ENCODE data around the gene STOML2.
A peak's percentile ranks its signal among the peaks of the same experiment; 100 is the strongest.

Gene STOML2

GRCh38 chr9:35115680-35116538, 13.0 kb upstream of the STOML2 start, which contains the start of gene ATOSB:
Gene ATOSB, minus strand, starts transcription at chr9:35115862. Its CDS starts 7,588 bp downstream, at chr9:35108274.
- Histone ChIP-seq H3K9me3 (ENCODE audit: control insufficient read depth in 2 of 2, low read length in 2 of 2) (no peaks in the 10 kb centered on the region), H3K27ac (ENCODE audit: low read depth in 2 of 2, low read length in 2 of 2) (peak within 1 kb of the TSS; percentile 96), H3K4me1 (ENCODE audit: control insufficient read depth in 2 of 2, insufficient read depth in 2 of 2, low read length in 2 of 2) (peaks cover 42 to 45% of the 10 kb centered on the region in 2 donors), H3K27me3 (ENCODE audit: control insufficient read depth in 2 of 2, insufficient read depth in 2 of 2, low read length in 2 of 2) (no peaks in the 10 kb centered on the region), H3K4me3 (ENCODE audit: low read length in 2 of 2) (peak within 1 kb of the TSS; percentile 85 to 99), H3K9ac (ENCODE audit: low read depth in 1 of 2, low read length in 2 of 2) (peak within 1 kb of the TSS; percentile 86), H3K36me3 (ENCODE audit: control insufficient read depth in 2 of 2, insufficient read depth in 2 of 2, low read length in 2 of 2) (no peaks in the 10 kb centered on the region)

GRCh38 chr9:35114840-35115628, 12.1 kb upstream of the STOML2 start:
- Histone ChIP-seq H3K4me1 (ENCODE audit: control insufficient read depth in 2 of 2, insufficient read depth in 2 of 2, low read length in 2 of 2) (peaks cover 51 to 54% of the 10 kb centered on the region in 2 donors), H3K9ac (ENCODE audit: low read depth in 1 of 2, low read length in 2 of 2) (peak overlapping the region; percentile 86), H3K4me3 (ENCODE audit: low read length in 2 of 2) (peak overlapping the region; percentile 85 to 99), H3K36me3 (ENCODE audit: control insufficient read depth in 2 of 2, insufficient read depth in 2 of 2, low read length in 2 of 2) (no peaks in the 10 kb centered on the region), H3K9me3 (ENCODE audit: control insufficient read depth in 2 of 2, low read length in 2 of 2) (no peaks in the 10 kb centered on the region), H3K27ac (ENCODE audit: low read depth in 2 of 2, low read length in 2 of 2) (peak overlapping the region; percentile 96), H3K27me3 (ENCODE audit: control insufficient read depth in 2 of 2, insufficient read depth in 2 of 2, low read length in 2 of 2) (no peaks in the 10 kb centered on the region)

- Histone ChIP-seq H3K4me1 (ENCODE audit: control insufficient read depth in 2 of 2, insufficient read depth in 2 of 2, low read length in 2 of 2) (peaks cover 51 to 54% of the 10 kb centered on the region in 2 donors), H3K9me3 (ENCODE audit: control insufficient read depth in 2 of 2, low read length in 2 of 2) (no peaks in the 10 kb centered on the region), H3K27ac (ENCODE audit: low read depth in 2 of 2, low read length in 2 of 2) (peak overlapping the region; percentile 96), H3K27me3 (ENCODE audit: control insufficient read depth in 2 of 2, insufficient read depth in 2 of 2, low read length in 2 of 2) (no peaks in the 10 kb centered on the region), H3K9ac (ENCODE audit: low read depth in 1 of 2, low read length in 2 of 2) (peak overlapping the region; percentile 86), H3K4me3 (ENCODE audit: low read length in 2 of 2) (peak overlapping the region; percentile 85 to 99), H3K36me3 (ENCODE audit: control insufficient read depth in 2 of 2, insufficient read depth in 2 of 2, low read length in 2 of 2) (no peaks in the 10 kb centered on the region)
These were observed 11.3 kb upstream of the STOML2 start for GRCh38 chr9:35114113-35114839.

- peaks cover 0 to 9% of the 10 kb centered on the region in 2 donors for H3K36me3 ChIP-seq (ENCODE audit: control insufficient read depth in 2 of 2, insufficient read depth in 2 of 2, low read length in 2 of 2)
- H3K4me1 ChIP-seq (ENCODE audit: control insufficient read depth in 2 of 2, insufficient read depth in 2 of 2, low read length in 2 of 2): peaks cover 51 to 54% of the 10 kb centered on the region in 2 donors
- H3K9me3 ChIP-seq (ENCODE audit: control insufficient read depth in 2 of 2, low read length in 2 of 2): no peaks in the 10 kb centered on the region
- no peaks in the 10 kb centered on the region for H3K27me3 ChIP-seq (ENCODE audit: control insufficient read depth in 2 of 2, insufficient read depth in 2 of 2, low read length in 2 of 2)
- peak overlapping the region; percentile 69 to 74 for H3K27ac ChIP-seq (ENCODE audit: low read depth in 2 of 2, low read length in 2 of 2)
- peak overlapping the region in 1 of 2 donors; percentile 53 for H3K9ac ChIP-seq (ENCODE audit: low read depth in 1 of 2, low read length in 2 of 2)
- peak overlapping the region; percentile 38 to 46 for H3K4me3 ChIP-seq (ENCODE audit: low read length in 2 of 2)
These were observed 9.5 kb upstream of the STOML2 start for GRCh38 chr9:35112257-35113020.

- no peaks in the 10 kb centered on the region for H3K27me3 ChIP-seq (ENCODE audit: control insufficient read depth in 2 of 2, insufficient read depth in 2 of 2, low read length in 2 of 2)
- H3K27ac ChIP-seq (ENCODE audit: low read depth in 2 of 2, low read length in 2 of 2): peak overlapping the region; percentile 74 to 84
- H3K4me3 ChIP-seq (ENCODE audit: low read length in 2 of 2): peak overlapping the region; percentile 76 to 81
- H3K9ac ChIP-seq (ENCODE audit: low read depth in 1 of 2, low read length in 2 of 2): peak overlapping the region; percentile 87 to 90
- peaks cover 8 to 17% of the 10 kb centered on the region in 2 donors for H3K36me3 ChIP-seq (ENCODE audit: control insufficient read depth in 2 of 2, insufficient read depth in 2 of 2, low read length in 2 of 2)
- H3K4me1 ChIP-seq (ENCODE audit: control insufficient read depth in 2 of 2, insufficient read depth in 2 of 2, low read length in 2 of 2): peaks cover 46 to 48% of the 10 kb centered on the region in 2 donors
- H3K9me3 ChIP-seq (ENCODE audit: control insufficient read depth in 2 of 2, low read length in 2 of 2): no peaks in the 10 kb centered on the region
These were observed 8.3 kb upstream of the STOML2 start for GRCh38 chr9:35111001-35111933.

- peak overlapping the region in 1 of 2 donors; percentile 81 for H3K4me3 ChIP-seq (ENCODE audit: low read length in 2 of 2)
- no peaks in the 10 kb centered on the region for H3K27me3 ChIP-seq (ENCODE audit: control insufficient read depth in 2 of 2, insufficient read depth in 2 of 2, low read length in 2 of 2)
- H3K9ac ChIP-seq (ENCODE audit: low read depth in 1 of 2, low read length in 2 of 2): peak overlapping the region in 1 of 2 donors; percentile 90
- H3K36me3 ChIP-seq (ENCODE audit: control insufficient read depth in 2 of 2, insufficient read depth in 2 of 2, low read length in 2 of 2): peaks cover 16 to 27% of the 10 kb centered on the region in 2 donors
- no peaks in the 10 kb centered on the region for H3K9me3 ChIP-seq (ENCODE audit: control insufficient read depth in 2 of 2, low read length in 2 of 2)
- peaks cover 45 to 46% of the 10 kb centered on the region in 2 donors for H3K4me1 ChIP-seq (ENCODE audit: control insufficient read depth in 2 of 2, insufficient read depth in 2 of 2, low read length in 2 of 2)
- no peak overlapping the region for H3K27ac ChIP-seq (ENCODE audit: low read depth in 2 of 2, low read length in 2 of 2)
These were observed 7.4 kb upstream of the STOML2 start for GRCh38 chr9:35110327-35110761.

GRCh38 chr9:35108946-35109575, 6.1 kb upstream of the STOML2 start:
- peaks cover 32 to 33% of the 10 kb centered on the region in 2 donors for H3K4me1 ChIP-seq (ENCODE audit: control insufficient read depth in 2 of 2, insufficient read depth in 2 of 2, low read length in 2 of 2)
- H3K9me3 ChIP-seq (ENCODE audit: control insufficient read depth in 2 of 2, low read length in 2 of 2): no peaks in the 10 kb centered on the region
- H3K4me3 ChIP-seq (ENCODE audit: low read length in 2 of 2): no peak overlapping the region
- peaks cover 24 to 38% of the 10 kb centered on the region in 2 donors for H3K36me3 ChIP-seq (ENCODE audit: control insufficient read depth in 2 of 2, insufficient read depth in 2 of 2, low read length in 2 of 2)
- H3K27me3 ChIP-seq (ENCODE audit: control insufficient read depth in 2 of 2, insufficient read depth in 2 of 2, low read length in 2 of 2): no peaks in the 10 kb centered on the region
- H3K9ac ChIP-seq (ENCODE audit: low read depth in 1 of 2, low read length in 2 of 2): no peak overlapping the region
- H3K27ac ChIP-seq (ENCODE audit: low read depth in 2 of 2, low read length in 2 of 2): no peak overlapping the region

- Histone ChIP-seq H3K27me3 (ENCODE audit: control insufficient read depth in 2 of 2, insufficient read depth in 2 of 2, low read length in 2 of 2) (no peaks in the 10 kb centered on the region), H3K4me1 (ENCODE audit: control insufficient read depth in 2 of 2, insufficient read depth in 2 of 2, low read length in 2 of 2) (peaks cover 29 to 31% of the 10 kb centered on the region in 2 donors), H3K4me3 (ENCODE audit: low read length in 2 of 2) (no peak overlapping the region), H3K9me3 (ENCODE audit: control insufficient read depth in 2 of 2, low read length in 2 of 2) (no peaks in the 10 kb centered on the region), H3K9ac (ENCODE audit: low read depth in 1 of 2, low read length in 2 of 2) (no peak overlapping the region), H3K27ac (ENCODE audit: low read depth in 2 of 2, low read length in 2 of 2) (no peak overlapping the region), H3K36me3 (ENCODE audit: control insufficient read depth in 2 of 2, insufficient read depth in 2 of 2, low read length in 2 of 2) (peaks cover 24 to 38% of the 10 kb centered on the region in 2 donors)
These were observed 5.5 kb upstream of the STOML2 start for GRCh38 chr9:35108461-35108860.
